Measurements from ENCODE around the gene USP17L28.
"Not testable (repeated sequence)": the region's sequence is repeated elsewhere in the genome, so short reads cannot be mapped to it uniquely, and the experiment has no call there.

DNA sequence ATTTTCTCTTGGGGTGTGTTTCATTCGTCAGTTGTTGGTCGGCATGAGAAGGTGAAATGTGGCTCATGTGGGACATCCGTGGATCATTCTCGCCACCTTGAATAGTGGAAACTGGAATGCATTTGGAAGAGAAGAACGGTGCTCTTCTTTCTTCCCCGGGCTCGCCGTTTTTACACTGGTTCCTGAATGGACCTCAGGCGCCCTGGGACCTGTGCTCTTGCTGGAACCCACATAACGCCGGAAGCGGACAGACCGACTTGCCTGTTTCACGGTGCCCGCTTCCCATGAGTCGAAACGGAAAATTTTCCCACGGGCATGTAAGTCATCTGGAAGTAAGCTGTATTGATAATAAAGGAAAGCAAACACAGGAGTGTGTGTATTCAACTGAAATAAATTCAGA is 2.2 kb downstream of the USP17L28 start:
- TF ChIP-seq, protein P1, sequence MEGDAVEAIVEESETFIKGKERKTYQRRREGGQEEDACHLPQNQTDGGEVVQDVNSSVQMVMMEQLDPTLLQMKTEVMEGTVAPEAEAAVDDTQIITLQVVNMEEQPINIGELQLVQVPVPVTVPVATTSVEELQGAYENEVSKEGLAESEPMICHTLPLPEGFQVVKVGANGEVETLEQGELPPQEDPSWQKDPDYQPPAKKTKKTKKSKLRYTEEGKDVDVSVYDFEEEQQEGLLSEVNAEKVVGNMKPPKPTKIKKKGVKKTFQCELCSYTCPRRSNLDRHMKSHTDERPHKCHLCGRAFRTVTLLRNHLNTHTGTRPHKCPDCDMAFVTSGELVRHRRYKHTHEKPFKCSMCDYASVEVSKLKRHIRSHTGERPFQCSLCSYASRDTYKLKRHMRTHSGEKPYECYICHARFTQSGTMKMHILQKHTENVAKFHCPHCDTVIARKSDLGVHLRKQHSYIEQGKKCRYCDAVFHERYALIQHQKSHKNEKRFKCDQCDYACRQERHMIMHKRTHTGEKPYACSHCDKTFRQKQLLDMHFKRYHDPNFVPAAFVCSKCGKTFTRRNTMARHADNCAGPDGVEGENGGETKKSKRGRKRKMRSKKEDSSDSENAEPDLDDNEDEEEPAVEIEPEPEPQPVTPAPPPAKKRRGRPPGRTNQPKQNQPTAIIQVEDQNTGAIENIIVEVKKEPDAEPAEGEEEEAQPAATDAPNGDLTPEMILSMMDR (IDR thresholded peaks at IDR 0.05; ENCODE audit: low read length): not testable (repeated sequence)
- TF ChIP-seq EZH2 (optimal IDR thresholded peaks at IDR 0.05; ENCODE audit: low read depth, low read length); EZH2phosphoT487 (IDR thresholded peaks at IDR 0.05; ENCODE audit: low read length): not testable (repeated sequence)
